Sigmoid colon (tissue), 4 donors: ENCODE data around the gene GPR42.

Experiments used
- EP300 ChIP-seq, 4 donors: sonication (generic); formaldehyde crosslinking; IDR thresholded peaks; one replicate each; pipeline ENCODE4 v1.6.1; 2017; ENCODE audit warnings: antibody characterized with exemption in 4 of 4
- POLR2A ChIP-seq, 2 donors: fragments of 450-650 bp; IDR thresholded peaks; one replicate each; pipeline ENCODE4 v1.6.1; 2016; ENCODE audit warnings: antibody characterized with exemption in 2 of 2, mild to moderate bottlenecking in 2 of 2, moderate library complexity in 2 of 2
- POLR2AphosphoS5 ChIP-seq, 4 donors: sonication (generic); formaldehyde crosslinking; IDR thresholded peaks; one replicate each; pipeline ENCODE4 v1.6.1; 2017; ENCODE audit warnings: antibody characterized with exemption in 4 of 4
- TF ChIP-seq, protein P1 (sequence below), 4 experiments: fragments of 450-650 bp in 3 of 4; fragments of 200-600 bp in 1 of 4; IDR thresholded peaks; one replicate each; pipeline ENCODE4 v1.5.1; 2016 to 2019; ENCODE audit warnings: antibody characterized with exemption in 4 of 4, mild to moderate bottlenecking in 3 of 4, moderate library complexity in 2 of 4

DNA sequence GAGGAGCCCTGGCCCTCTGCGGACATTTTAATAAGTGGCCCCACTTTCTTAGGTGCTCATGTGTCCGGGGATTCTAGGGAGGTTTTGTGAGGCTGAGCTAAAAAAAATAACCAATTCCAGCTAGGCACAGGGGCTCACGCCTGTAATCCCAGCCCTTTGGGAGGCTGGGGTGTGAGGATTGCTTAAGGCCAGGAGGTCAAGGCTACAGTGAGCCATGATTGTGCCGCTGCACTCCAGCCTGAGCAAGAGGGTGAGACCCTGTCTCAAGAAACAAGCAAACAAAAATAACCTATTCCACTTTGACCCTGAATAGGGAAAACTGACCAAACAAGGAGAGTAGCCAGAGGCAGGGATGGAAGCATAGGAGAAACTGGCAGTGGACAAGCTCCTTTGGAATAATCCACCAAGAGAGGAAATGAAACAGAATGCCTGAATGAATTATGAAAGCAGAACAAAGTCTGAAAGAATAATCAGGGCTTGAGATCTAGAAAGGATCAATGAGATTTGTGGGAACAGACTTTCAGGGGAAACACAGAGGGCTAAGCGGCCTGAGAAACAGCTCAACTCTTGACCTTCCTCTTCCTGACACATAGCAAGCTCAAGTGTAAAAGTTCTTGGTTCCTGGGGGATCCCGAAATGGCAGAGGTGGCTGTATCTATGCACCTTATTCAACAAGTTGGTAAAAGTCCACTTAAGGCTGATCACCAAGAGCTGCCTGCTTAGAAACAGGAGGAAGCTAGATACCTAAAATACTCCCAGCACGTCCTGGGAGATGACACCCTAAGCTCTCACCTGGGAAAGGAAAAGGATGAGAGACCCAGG lies 47.1 kb downstream of the GPR42 start:
- TF ChIP-seq, protein P1, sequence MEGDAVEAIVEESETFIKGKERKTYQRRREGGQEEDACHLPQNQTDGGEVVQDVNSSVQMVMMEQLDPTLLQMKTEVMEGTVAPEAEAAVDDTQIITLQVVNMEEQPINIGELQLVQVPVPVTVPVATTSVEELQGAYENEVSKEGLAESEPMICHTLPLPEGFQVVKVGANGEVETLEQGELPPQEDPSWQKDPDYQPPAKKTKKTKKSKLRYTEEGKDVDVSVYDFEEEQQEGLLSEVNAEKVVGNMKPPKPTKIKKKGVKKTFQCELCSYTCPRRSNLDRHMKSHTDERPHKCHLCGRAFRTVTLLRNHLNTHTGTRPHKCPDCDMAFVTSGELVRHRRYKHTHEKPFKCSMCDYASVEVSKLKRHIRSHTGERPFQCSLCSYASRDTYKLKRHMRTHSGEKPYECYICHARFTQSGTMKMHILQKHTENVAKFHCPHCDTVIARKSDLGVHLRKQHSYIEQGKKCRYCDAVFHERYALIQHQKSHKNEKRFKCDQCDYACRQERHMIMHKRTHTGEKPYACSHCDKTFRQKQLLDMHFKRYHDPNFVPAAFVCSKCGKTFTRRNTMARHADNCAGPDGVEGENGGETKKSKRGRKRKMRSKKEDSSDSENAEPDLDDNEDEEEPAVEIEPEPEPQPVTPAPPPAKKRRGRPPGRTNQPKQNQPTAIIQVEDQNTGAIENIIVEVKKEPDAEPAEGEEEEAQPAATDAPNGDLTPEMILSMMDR (IDR thresholded peaks at IDR 0.05), result no peak
- TF ChIP-seq POLR2AphosphoS5 (IDR thresholded peaks at IDR 0.05) (no peak), EP300 (IDR thresholded peaks at IDR 0.05) (no peak), POLR2A (IDR thresholded peaks at IDR 0.05) (no peak)
